DMS 273 treated with DMSO at 0.1 percent for 48 hours (cell line): ENCODE results near the gene SLC16A4.
A peak's percentile ranks its signal among the peaks of the same experiment; 100 is the strongest.
"Not testable (repeated sequence)": the region's sequence is repeated elsewhere in the genome, so short reads cannot be mapped to it uniquely, and the experiment has no call there.

ENCODE experiments used
- DNase-seq: peaks from one replicate; lab custom pipeline; 2025; lab: John Stamatoyannopoulos, UW

Gene SLC16A4

DNA sequence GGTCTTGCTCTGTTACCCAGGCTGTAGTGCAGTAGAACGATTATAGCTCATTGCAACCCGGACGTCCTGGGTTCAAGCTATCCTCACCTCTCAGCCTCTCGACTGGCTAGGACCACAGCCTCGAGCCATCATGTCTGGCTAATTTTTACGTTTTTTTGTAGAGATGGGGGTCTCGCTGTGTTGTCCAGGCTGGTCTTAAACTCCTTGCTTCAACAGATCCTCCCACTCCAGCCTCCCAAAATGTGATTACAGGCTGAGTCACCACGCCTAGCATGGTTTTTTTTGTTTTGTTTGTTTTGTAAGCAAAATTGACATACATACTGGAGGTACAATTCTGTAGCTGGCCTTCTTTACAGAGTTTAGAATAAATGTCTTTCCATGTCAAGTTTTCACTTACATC lies 17.7 kb upstream of the SLC16A4 start:
- DNase-seq, result no peak

DNA sequence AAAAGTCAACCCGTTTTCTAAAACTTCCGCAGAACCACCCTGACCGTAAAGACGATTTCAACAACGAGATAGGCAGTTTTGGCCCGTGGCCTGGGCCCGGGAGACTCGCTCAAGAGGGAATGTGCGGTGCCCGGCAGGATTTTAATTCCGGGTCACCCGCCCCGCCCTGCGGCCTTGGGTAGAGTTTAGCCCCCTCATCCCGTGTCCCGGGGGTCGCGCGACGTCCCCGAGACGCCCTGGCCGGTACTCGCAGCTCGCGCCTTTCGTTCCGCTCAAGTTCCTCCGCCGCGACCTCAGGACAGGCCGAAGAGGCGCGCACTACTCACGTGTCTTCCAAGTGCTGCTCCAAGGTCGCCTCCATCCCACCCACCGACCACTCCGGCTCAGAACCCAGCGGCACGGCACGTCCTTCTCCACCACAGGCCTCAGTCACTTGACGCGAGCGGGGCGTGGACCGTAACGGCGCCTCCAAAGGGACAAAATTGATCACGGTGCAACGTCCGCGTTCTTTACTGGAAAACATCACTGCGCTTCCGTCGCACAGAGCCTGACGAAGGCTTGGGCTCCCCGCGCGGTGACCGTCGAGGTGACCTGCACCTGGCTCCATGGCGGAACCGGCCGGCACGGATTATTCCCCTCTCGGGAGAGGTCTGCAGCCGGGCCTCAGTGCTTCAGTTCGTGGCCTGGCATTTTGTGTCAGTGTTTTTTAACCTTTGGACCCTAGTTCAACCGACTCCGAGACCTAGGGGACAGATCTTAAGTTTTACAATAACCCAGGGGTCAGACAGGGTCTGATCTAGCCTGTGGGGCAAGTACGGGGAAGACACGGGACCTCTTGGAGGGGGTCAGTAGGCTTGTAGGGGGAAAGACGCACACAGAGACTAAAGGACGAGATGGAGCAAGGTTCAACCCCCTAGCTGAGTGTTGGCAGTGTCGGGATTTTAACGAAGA lies 16.7 kb upstream of the SLC16A4 start, which contains the start of gene LAMTOR5:
LAMTOR5 (minus strand) TSS at position 435 of the 951 bp plus-strand sequence; CDS start at position 361, 74 bp downstream.
- DNase-seq, result peak; percentile 38

DNA sequence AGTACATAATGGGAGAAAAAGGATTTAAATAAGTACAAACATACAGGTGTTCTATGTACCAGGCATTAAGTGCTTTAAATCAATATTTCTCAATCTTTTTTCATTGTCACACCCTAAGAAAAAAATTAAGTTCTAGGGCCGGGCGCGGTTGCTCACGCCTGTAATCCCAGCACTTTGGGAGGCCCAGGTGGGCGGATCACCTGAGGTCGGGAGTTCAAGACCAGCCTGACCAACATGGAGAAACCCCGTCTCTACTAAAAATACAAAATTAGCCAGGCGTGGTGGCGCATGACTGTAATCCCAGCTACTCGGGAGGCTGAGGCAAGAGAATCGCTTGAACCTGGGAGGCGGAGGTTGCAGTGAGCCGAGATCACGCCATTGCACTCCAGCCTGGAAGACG lies 15.6 kb upstream of the SLC16A4 start:
- DNase-seq, result not testable (repeated sequence)

DNA sequence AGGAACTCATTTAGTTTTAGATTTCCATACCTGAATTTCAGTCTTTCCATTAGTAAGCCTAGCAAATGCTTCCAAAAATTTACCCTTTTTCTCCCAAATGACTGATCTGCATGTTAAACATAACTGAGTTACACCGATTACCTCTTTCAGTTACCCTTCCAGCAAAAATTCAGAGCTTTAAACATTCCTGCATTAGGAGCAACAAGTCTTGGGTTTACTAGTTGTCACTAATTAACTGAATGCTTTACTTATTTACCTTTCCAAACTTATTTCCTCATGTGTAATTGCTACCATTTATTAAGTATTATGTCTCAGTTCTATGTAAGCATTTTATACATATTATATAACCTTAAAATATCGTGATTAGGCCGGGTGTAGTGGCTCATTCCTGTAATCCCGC lies 13.6 kb upstream of the SLC16A4 start:
- no peak for DNase-seq

DNA sequence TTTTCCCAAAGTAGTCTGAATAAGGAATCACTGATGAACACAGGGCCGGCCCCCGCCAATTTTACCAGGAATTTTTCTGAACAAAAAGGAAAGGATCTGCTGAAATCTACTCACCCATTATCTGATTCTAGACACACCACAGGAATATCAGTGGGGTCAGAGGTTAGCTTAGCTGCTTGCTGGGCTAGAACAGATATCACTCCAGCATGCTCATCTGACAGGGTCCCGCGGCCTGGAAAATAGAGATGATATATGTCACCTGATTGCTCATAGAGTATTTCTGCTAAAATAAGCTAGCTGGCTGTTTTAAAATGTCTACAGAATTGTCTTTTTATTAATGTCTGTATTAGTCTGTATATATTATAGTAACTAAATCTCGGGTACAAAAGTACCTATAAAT lies 13.0 kb upstream of the SLC16A4 start:
- no peak for DNase-seq

DNA sequence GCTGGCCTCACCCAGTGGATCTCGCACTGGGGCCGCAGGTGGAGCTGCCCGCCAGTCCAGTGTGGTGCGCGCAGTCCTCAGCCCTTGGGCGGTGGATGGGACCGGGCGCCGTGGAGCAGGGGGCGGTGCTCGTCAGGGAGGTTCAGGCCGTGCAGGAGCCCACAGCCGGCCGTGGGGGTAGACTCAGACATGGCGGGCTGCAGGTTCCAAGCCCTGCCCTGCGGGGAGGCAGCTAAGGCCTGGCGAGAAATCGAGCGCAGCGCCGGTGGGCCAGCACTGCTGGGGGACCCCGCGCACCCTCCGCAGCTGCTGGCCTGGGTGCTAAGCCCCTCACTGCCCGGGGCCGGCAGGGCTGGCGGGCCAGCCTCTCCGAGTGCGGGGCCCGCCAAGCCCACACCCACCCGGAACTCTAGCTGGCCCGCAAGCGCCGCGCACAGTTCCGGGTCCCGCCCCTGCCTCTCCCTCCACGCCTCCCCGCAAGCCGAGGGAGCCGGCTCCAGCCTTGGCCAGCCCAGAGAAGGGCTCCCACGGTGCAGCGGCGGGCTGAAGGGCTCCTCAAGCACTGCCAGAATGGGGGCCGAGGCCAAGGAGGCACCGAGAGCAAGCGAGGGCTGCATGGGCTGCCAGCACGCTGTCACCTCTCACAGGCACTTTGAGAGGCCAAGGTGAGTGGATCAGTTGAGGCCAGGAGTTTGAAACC lies 5.6 kb upstream of the SLC16A4 start:
- not testable (repeated sequence) for DNase-seq

DNA sequence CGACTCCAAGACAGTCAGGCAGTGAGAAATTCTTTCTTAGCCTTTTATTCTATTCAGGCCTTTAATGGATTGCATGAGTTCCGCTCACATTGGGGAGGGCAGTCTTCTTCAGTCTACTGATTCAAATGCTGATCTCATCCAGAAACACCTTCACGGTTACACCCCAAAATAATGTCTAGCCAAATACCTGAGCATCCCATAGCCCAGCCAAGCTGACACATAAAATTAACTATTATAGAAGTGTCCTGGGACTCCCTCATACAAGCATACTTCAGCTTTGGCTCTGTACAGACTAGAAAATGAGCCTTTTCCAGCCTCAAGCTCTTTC lies 3.6 kb upstream of the SLC16A4 start:
- no peak for DNase-seq

DNA sequence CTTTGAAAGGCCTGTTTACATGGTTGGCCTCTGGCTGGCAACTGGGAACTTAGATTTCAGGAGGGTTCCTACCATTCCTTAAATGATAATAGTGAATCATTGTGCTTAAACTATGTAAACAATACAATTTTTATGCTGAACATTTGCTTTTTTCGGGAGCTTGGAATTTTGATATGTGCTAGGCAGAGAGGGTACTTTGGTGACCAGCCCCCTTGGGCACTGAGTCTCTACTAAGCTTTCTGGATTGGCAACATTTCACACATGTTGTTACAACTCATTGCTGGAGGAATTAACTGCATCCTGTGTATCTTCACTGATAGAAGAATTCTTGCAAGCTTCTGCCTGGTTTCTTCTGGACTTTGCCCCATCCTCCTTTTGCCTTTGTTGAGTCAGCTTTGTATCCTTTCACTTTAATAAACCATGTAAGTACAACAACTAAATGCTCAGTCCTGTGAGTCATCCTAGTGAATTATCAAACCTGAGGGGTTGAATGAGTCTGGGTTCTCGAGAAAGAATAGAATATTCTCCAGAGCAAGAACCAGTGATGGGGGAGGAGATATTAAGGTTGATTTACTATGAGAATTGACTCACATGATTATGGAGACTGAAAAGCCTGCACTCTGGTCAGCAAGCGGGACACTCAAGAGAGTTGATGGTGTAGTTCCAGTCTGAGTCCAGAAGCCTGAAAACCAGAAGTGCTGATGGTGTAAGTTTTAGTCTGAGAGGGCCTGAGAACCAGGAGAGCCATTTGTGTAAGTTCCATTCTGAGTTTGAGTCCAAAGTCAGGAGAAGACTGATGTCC lies 3.1 kb upstream of the SLC16A4 start:
- no peak for DNase-seq

DNA sequence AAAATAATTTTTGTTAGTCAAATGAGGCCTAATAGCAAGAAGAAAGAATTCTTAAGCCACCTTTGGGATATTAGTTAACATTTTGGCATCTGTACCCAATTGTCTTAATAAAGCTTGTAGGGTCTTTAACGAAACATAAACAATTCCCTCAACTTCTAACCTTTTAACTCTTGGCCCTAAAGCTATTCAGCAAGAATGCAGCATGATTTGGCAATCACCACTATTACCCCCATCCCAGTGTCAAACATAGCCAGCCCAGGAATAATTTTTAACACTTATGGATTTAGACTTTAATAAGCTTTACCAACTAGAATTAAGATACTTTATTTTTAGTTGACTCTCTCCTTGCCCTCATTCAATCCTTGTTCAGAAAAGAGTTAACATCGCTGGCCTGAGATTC lies 2.5 kb upstream of the SLC16A4 start:
- DNase-seq, result no peak

DNA sequence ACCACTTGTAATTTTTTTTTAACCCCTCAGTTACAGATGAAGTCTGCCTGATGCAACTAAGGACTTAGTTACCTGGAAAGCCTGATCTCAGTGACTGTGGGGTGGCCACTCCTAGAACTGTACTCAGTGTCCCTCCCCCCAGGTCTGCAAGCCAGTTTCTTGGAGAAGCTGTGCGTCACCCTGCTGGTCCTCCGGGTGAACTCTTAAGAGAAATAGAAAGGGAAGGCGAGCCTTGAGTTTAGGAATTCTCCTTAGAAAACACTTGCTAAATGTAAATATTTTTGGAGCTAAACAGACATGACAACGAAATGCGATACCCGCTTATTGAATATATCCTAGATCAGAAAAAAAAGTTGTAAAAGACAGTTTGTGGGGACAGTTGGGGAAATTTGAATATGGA lies 730 bp downstream of the SLC16A4 start:
- peak; percentile 20 for DNase-seq

DNA sequence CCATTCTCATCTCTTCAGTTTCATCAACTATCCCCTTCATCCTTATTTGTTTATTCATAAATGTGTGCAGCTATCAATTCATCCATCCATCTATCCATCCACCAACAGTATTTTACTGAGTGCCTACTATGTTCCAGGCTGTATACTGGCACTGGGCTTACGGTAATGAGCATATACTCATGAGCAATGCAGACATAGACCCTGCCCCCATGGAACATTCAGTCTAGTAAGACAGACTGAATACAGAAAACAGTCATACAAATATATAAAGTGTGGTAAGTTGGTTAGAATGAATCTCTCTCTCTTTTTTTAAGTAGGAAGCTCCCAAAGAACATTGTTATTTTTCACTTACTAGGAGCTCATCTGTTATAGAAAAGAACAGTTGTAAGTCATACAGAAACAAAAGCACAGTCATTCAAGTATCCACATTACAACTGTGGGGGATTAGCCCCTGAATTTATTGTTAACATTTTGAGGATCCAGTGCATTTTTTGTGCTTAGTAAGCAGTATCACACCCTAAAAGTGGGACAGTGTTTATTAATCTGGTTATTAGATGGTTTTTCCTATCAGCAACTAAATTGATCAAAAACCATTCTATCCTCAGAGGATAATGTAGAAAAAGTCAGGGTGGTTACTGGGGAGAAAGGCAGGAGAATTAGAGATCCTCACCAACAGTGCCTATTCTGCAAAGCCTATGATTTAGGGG lies 3.6 kb downstream of the SLC16A4 start:
- DNase-seq, result no peak

DNA sequence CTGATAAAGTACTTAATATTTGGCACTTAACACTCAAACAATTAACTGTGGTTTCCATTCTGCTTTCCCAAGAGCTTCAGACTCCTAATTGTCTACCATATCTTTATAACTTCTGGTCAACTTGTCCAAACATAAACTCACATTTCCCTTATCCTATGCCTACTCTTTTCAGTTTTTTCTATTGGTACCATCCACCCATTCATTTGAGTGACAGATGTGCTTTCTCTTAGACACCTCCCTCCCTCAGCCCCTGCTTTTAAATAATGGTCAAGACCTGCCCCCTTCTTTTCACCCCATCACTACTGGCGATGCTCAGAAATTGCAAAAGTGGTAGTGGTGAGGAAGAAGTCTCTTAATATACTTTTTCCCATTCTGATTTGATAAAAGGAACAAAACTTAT lies 5.5 kb downstream of the SLC16A4 start:
- no peak for DNase-seq

DNA sequence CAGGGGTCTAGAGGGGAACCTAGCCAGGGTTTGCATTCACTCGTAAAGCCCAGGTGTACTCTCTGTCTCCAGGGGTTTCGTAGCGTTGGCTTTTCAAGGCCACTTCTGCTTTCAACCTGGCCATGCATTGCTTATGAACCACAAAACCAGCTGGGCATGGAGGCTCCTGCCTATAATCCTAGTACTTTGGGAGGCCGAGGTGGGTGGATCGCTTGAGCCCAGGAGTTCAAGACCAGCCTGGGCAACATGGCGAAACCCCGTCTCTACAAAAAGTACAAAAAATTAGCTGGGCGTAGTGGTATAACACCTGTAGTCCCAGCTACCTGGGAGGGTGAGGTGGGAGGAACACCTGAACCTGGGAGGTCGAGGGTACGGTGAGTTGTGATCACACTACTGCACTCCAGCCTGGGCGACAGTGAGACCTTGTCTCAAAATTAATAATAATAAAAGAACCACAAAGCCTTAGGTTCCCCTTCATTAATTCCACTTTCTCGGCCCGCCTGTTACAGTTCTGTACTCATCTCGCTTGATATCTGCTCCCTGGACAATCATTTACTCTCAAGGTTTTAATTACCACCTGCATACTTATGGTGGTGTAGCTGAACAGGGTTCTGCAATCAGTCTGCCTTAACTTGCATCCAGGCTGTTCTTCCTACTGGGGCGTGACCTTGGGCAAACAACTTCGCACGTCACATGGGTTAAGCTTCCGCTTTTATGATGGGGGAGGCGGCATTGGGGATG lies 6.1 kb downstream of the SLC16A4 start:
- no peak for DNase-seq

DNA sequence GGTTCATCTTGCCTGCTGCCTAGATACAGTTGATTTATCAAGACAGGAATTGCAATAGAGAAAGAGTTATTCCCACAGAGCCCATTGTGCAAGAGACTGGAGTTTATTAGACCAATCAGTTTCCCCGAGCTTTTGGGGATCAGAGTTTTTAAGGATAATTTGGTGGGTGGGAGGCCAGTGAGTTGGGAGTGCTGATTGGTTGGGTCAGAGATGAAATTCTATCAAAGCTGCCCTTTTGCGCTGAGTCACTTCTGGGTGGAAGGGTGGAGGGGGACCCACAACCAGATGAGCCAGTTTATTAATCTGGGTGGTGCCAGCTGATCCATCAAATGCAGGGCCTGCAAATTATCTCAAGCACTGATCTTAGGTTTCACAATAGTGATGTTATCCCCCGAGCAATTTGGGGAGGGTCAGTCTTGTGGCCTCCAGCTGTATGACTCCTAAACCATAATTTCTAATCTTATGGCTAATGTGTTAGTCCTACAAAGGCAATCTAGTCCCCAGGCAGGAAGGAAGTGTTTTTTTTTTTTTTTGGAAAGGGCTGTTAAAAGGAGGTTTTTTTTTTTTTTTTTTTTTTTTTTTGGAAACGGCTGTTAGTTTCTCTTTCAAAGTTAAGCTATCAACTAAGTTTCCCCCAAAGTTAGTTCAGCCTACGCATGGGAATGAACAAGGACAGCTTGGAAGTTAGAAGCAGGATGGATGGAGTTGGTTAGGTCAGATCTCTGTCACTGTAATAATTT lies 7.4 kb downstream of the SLC16A4 start:
- no peak for DNase-seq

DNA sequence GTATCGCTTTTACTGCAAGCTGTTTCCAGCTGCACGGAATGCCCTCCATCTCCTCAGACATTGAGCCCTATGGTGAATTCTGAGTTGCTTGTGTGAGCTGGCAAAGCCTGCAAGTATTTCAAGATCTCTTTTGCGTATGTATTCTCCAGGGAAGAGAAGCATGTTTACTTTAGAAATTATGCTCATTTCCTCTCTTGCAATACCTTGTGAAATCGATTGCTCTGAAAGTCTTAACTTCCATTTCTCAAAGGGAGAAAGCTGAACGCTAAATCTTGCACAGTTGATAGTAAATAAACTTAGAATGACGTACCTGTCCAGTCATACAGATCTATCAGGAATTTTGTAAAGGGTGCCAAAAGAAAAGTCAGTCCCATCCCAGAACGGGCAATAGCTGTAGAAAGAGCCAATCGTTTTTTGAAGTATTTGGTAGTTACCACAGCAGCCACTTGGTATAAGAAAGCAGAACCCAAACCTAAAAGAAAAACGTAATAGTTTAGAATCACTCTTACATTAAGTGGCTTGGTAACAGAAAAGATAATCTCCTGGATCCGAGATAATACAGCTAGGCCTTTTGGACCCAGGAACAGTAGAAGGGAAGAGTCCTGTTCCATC lies 10.0 kb downstream of the SLC16A4 start:
- DNase-seq, result no peak

DNA sequence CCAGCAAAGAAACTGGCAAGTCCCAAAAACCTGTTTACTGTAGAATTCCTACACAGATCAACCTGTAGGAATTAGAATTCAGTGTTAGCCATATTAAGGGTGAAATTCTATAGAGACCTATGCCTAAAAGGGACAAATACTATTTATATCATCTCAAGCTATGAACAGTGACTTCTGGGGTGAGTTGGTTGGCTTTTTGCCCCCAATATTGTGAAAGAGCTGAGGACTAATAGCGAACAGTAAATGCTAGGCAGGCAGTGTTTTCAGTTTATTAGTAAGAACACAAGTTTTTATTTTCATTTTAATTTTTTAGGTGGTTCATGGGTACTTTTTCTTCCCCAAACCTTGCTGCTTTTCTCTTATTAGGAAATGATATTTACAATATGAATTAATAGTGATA lies 15.3 kb downstream of the SLC16A4 start:
- no peak for DNase-seq

DNA sequence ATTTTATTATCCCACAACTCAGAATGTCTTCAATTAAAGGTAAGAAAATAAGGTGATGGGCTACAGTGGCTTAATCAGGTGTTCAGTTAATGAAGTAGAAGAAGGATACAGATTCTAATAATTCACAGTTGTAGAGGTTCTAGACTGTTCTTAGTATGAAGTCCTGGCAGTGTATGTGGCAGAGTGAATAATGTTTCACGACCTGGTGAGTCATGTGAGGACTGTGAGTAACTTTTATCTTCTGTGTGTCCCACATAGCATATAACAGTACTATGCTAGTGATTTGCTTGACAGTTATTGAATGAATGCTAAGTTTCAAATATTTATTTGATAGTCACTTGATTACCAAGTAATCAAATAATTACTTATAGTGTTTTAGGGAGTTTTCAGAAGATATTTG lies 20.0 kb downstream of the SLC16A4 start:
- DNase-seq, result no peak

DNA sequence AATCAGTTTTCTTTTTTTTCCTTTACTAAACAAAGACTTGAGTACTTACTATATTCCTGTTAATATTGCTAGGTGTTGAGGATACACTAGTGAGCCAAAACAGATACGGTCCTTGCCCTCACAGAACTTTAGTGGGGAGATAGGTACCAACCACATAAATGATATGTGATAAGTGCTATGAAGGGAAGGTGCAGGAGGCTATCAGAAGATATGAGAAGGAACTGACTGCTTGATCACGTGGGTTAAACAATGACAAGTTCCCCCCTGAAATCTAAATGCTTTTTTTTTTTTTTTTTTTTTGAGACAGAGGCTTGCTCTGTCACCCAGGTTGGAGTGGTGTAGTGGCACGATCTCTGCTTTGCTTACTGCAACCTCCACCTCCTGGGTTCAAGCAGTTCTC lies 26.6 kb downstream of the SLC16A4 start:
- no peak for DNase-seq

DNA sequence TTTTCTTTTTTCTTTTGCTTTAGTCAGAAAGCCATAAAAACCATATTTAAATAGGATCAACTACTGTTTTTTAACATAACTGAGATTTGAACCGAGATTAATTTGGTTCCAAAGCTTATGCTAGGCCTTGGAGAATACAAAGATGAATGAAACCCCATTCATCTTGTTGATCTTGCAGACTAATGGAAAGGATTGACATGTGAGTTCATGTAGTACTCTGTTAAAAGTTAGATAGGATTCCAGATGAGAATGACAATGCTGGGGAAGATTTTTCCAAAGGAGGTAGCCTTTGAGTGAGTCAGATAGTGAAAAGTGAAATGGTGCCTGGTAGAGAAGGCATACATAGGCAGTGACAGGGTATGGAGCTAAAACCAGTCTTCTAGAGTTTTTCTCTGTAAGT lies 29.0 kb downstream of the SLC16A4 start:
- DNase-seq, result no peak

DNA sequence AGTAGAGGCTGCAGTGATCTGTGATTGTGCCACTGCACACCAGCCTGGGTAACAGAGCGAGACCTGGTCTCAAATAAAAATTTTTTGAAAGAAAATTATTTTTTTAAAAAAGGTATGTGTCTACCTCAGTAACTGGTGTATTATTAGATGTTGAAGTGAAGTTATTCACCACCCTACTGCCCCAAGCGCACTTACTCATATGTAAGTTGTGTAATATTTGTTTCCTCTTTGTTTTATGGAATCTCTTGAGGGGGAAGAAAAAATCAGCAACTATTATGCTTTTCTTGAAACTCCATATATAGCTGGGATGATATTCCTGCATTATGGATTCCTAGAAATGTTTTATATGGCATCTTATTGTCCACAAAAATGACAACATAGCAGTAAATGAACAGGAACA lies 30.4 kb downstream of the SLC16A4 start:
- no peak for DNase-seq
